ENCODE data around the gene RPIA. TPM values are rescaled to one million over a fixed set of nuclear protein-coding genes. Genes with fewer than 3 reads are reported as not detected.

Gene RPIA
- total RNA-seq, 2 donors from 2014 or later: 48.0 to 51.0 TPM

DNA sequence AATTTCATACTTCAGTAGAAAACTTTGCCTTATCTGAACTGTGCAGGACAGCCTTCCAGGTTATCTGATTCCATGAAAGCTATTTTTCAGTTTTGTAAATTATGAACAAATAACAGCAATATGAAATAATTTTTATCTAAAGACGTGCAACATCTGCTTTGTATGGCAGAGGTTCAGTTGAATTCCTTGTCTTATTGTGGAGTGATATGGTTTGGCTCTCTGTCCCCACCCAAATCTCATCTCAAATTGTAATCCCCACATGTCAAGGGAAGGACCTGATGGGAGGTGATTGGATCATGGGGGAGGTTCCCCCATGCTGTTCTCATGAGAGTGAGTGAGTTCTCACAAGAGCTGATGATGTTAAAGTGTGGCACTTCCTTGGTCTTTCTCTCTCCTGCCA, 18.1 kb upstream of the RPIA start:
- no peaks in the 10 kb centered on the region for H3K36me3 Mint-ChIP-seq
- no peaks in the 10 kb centered on the region for H3K9me3 Mint-ChIP-seq
- ATAC-seq (no peak), DNase-seq (ENCODE audit: low spot score in 2 of 2) (no peak)
- H3K27ac Mint-ChIP-seq: no peak overlapping the region

DNA sequence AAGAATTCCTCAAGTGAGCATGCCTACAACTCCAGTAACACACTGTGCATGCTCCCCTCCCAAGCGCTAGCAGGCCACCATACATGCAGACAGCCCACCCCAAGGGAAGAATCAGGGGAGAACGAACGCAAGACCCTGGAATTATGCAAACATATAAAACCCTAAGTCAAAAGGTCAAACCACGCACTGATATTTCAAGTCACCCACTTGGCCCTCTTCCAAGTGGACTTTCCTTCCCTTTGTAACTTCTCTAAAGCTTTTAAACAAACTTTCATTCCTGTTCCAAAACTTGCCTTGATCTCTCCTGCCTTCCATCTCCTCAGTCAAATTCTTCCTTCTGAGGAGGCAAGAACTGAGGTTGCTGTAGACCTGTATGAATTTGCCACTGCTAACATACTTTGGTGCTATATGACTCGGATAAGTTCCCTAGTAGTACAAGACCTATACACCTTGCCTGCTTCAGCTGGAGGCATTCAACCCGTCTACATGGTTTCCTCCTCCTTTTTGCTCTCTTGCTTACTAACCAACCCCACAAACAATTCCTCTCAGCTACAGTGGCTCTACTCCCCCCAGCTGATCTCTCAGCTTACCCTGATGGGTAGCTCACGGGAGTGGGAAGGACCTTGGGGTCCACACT, 11.1 kb upstream of the RPIA start:
- Mint-ChIP-seq H3K9me3 (peaks cover 11 to 19% of the 10 kb centered on the region in 2 donors), H3K27ac (no peak overlapping the region), H3K36me3 (peaks cover 21% of the 10 kb centered on the region in 2 donors)
- DNase-seq (ENCODE audit: low spot score in 2 of 2): no peak
- no peak for ATAC-seq

DNA sequence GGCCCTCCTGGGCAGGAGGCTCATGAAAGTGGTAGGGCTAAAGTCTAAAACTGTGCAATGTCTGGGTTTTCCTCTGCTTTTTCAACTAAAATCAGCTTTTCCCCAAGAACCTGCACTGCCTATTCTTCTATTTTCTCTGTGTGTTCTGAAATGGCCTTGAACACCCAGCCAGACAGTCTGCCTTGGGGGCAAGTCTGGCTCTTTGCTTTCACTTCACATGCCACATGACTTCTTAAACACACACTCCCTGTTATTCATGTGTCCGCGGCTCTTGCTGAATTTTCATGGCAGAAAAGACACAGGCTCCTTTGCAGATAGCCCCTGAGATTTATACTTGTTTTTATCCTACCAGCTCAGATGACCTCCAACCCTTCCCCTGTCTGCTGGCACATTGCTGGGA, 10.6 kb upstream of the RPIA start:
- Mint-ChIP-seq H3K27ac (no peak overlapping the region), H3K36me3 (peaks cover 21% of the 10 kb centered on the region in 2 donors), H3K9me3 (peaks cover 11 to 19% of the 10 kb centered on the region in 2 donors)
- DNase-seq (ENCODE audit: low spot score in 2 of 2) (no peak), ATAC-seq (no peak)

DNA sequence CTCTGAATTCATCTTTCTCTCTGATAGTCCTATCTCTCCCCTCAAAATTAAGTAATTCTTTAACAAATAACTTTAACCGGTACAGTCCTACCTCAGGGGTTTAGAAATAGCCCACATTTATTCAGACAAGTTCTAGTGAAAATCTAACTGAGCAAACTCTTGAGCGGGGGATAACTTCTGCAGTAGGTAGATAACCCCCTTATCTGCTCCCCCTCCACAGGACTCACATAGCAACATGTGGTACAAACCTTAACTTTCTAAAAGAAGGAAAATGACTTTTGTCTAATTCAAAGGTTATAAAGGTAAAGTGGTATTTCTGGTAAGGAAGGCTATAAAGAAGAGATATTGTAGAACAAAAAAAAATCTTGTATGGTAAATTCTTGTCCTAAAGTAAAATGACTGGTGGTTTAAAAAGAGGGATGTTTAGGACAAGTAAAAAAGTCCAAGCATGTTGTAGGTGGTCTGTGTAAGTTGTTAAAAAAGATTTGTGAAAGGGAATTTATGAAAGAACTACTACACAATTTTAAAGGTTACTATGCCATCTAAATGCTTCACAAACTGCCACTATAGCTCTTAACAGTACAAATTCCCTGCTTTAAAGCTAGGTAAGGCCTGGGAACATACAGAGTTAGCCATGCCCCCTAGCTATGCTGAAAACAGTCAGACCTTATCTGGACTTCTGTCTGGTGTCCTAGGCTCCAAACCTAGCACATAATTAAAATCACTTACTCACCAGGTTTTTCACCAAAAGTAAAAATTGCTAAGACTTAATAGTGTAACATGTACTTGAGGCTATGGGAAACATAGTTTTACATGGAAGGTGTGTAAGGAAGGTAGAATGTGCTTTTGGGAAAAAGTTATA, 8.1 kb upstream of the RPIA start:
- Mint-ChIP-seq H3K36me3 (peaks cover 32 to 35% of the 10 kb centered on the region in 2 donors), H3K27ac (no peak overlapping the region), H3K9me3 (peaks cover 11 to 24% of the 10 kb centered on the region in 2 donors)
- DNase-seq (ENCODE audit: low spot score in 2 of 2) (no peak), ATAC-seq (no peak)

DNA sequence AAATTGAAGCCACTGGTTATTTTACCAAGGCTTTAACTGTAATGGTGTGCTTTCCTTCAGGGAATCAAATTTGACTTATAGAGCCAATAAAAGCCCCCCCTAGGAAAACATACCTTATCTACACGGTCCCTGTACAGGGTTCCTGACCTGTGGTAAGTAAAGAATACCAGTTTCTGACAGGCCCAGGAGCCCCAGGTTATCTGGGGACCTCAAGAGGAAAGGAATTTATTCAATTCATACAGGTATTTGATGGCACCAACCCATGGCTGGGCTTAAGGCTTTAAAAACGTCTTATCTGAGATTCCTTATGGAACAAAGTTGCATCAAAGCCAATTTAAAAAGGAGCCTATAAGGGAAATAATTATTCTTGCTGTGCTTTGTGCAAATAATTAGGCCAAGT, 7.0 kb upstream of the RPIA start:
- H3K27ac Mint-ChIP-seq: no peak overlapping the region
- H3K36me3 Mint-ChIP-seq: peaks cover 36 to 39% of the 10 kb centered on the region in 2 donors
- peaks cover 11 to 27% of the 10 kb centered on the region in 2 donors for H3K9me3 Mint-ChIP-seq
- DNase-seq (ENCODE audit: low spot score in 2 of 2): no peak
- no peak for ATAC-seq

DNA sequence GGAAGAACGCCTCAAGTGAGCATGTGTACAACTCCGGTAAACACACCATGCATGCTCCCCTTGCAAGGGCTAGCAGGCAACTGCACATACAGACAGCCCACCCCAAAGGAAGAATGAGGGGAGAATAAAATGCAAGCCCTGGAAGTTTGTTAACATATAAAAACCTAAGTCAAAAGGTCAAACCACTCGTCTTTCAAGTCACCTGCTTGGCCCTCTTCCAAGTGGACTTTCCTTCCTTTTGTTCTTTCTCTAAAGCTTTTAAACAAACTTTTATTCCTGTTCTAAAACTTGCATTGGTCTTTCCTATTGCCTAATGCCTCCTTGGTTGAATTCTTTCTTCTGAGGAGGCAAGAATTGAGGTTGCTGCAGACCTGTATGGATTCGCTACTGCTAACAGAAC, 5.2 kb upstream of the RPIA start:
- Mint-ChIP-seq H3K36me3 (peaks cover 43 to 44% of the 10 kb centered on the region in 2 donors), H3K9me3 (peaks cover 11 to 32% of the 10 kb centered on the region in 2 donors), H3K27ac (no peak overlapping the region)
- no peak for DNase-seq (ENCODE audit: low spot score in 2 of 2)
- no peak for ATAC-seq

DNA sequence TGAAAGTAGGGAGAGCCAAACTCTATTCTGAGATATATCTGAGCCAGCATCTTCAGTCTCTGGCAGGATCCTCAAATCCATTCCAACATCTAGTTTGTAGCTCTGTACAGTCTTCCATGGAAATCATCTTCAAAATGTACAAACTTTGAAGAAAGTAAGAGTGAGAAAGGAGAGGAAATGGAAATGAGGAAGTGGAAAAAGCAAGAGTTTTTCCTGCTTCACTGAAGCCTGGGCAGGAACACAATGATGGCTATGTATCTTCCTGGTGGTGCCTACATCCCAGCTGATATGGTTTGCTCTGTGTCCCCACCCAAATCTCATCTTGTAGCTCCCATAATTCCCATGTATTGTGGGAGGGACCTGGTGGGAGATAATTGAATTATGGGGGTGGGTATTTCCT, 4.1 kb upstream of the RPIA start:
- no peak for ATAC-seq
- Mint-ChIP-seq H3K36me3 (peaks cover 49 to 52% of the 10 kb centered on the region in 2 donors), H3K9me3 (peaks cover 11 to 32% of the 10 kb centered on the region in 2 donors)

DNA sequence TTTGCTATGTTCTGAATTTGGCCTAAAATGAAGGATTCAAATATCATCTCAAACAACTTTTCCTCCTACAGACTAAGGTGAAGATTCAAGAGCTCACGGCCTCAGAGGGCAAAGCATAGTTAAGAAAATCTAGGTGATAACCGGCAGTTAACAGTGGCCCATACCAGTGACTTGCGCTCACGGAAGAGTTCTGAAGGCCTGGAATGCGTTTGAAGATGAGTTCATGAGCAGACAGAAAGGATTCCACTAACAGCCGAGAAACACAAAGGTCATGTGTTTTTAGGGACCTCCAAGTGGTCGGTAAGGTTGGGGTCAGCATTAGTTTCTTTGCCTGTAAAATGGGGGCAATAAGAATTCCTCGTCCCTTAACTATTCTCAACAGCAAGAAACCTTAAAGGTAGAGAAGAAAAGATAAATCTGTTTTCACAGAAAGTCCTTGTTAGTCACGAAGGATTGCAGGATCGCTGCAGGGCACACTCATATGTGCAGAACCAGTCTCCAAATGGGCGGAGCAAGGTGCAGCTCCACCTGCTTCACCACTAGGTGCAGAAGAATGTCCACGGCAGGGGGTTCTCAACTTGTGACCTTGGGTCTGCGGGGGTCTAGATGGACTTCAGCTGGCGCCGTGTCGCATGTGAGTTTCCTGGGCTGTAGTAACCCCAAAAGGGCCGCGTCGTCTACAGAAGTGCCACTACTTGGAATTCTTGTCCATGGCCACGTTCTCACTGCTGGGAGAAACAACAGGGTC, 708 bp upstream of the RPIA start:
- H3K36me3 Mint-ChIP-seq: peaks cover 32 to 33% of the 10 kb centered on the region in 2 donors
- DNase-seq (ENCODE audit: low spot score in 2 of 2) (peak in 1 of 2 donors; percentile 49), ATAC-seq (peak; percentile 32 to 33)
- peaks cover 0 to 13% of the 10 kb centered on the region in 2 donors for H3K9me3 Mint-ChIP-seq
- H3K27ac Mint-ChIP-seq: peak overlapping the region; percentile 85 to 87

More for the DNA sequence above, 4.1 kb upstream of the RPIA start:
- DNase-seq (ENCODE audit: low spot score in 2 of 2): no peak
- H3K27ac Mint-ChIP-seq: no peak overlapping the region

DNA sequence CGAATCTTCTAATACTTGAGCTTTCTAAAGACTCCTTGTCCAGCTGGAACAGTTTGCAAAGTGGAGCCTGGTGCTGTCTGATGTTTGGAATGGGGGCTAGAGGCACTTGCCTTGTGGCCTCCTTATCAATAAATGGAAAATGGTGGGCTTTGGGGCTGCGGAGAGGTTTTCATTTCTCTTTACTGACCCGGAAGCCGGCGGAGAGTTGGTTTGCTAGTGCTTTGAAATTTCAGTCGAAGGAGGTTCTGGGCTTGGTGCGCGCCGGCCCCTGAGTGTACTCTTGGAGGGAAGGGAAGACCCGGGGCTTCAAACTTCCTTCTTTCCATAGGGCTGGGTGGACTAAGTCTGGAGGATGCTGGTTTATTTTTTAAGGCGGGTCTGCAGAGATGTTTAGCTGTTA, 714 bp downstream of the RPIA start:
- Mint-ChIP-seq H3K9me3 (peaks cover 0 to 10% of the 10 kb centered on the region in 2 donors), H3K27ac (peak overlapping the region; percentile 85 to 96), H3K36me3 (peaks cover 25 to 29% of the 10 kb centered on the region in 2 donors)
- DNase-seq (ENCODE audit: low spot score in 2 of 2) (peak in 1 of 2 donors; percentile 46), ATAC-seq (no peak)

DNA sequence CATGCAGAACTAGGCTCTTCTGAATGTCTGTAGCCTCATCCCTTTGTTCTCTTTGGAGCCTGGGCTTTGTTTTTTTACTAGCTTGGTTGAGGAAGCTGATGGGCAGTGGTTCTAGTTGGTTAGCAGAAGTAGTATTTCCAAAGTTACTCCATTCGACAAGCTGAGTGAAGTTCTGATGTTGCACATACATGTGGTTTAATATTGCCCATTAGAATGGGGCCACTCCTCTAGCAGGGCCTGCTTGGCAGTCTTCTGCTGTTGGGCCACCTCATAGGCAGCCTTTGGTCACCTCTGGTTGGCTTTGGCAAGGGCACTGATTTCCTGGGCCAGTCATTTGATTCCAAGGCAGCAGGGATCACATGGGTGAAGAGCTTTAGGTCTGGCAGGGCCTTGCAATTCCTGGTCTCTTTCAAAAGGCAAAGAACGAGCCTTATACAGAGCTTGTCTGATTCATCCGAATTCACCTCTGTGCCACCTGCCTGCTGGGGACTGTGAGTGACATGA, 2.5 kb downstream of the RPIA start:
- no peak for ATAC-seq
- Mint-ChIP-seq H3K27ac (peak overlapping the region in 1 of 2 donors; percentile 7), H3K36me3 (peaks cover 28 to 31% of the 10 kb centered on the region in 2 donors), H3K9me3 (peaks cover 0 to 8% of the 10 kb centered on the region in 2 donors)
- no peak for DNase-seq (ENCODE audit: low spot score in 2 of 2)

DNA sequence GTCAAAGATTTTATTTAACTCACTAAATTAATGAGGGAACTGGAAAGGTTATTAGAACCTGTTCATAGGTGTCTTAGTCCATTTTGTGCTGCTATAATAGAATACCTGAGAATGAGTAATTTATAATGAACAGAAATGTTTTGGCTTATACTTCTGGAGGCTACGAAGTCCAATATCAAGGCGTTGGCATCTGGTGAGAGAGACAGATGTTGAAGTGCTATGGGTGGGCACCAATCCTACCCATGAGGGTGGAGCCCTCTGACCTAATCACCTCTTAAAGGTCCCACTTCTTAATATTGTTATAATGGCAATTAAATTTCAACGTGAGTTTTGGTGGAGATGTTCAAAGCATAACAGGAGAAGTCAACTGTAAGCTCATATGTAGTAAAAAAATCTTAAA, 5.1 kb downstream of the RPIA start:
- Mint-ChIP-seq H3K9me3 (no peaks in the 10 kb centered on the region), H3K36me3 (peaks cover 19 to 36% of the 10 kb centered on the region in 2 donors), H3K27ac (no peak overlapping the region)
- no peak for ATAC-seq
- no peak for DNase-seq (ENCODE audit: low spot score in 2 of 2)

DNA sequence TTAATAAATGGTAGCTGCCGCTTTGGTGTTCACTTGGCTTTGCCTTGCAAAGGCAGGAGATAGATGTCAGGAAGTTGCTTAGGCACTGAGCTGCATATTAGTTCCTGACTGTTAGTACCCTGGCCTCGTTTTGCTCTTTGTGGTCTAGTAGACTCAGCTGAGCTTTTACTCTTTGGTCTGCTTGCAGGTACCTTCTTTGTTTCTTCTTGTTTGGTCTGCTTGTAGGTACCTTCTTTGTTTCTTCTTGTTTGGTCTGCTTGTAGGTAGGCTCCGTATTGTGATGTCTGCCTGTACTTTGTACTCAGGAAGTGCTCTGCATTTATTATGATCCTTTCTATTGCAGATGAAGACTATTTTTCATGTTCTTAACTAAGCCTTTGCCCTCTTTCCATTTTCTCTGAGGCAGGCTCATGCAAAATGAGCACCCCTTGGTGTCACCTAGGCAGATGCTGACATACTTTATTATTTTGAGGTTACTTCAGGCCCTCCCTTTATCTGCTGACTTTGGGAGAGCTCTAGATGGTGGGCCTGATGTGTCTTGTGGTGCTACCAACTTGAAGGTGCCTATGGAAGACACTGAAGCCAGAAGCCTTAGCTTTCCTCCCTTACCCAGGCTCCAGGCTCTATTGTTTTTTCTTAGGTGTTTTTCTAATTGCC, 6.0 kb downstream of the RPIA start:
- no peak for ATAC-seq
- DNase-seq (ENCODE audit: low spot score in 2 of 2): no peak
- H3K9me3 Mint-ChIP-seq: no peaks in the 10 kb centered on the region
- peaks cover 16 to 35% of the 10 kb centered on the region in 2 donors for H3K36me3 Mint-ChIP-seq
- H3K27ac Mint-ChIP-seq: peak overlapping the region in 1 of 2 donors; percentile 4

DNA sequence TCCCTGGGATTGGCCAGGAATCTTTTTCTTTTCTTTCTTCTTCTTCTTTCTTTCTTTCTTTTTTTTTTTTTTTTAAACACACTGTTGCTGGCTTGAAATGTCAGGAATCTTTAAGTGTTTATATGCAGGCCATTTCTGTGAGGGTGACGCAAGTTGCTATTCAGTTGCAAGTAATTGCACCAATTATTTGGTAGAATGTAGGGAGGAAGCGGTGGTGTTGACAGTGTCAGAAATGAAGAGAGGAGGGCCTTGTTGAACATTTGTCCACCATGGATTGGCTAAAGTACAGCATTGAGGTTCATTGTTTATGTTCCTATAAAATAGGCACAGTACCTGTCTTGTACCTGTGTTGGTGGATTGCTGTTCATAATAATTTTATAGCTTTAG, 6.5 kb downstream of the RPIA start:
- DNase-seq (ENCODE audit: low spot score in 2 of 2) (no peak), ATAC-seq (no peak)
- Mint-ChIP-seq H3K9me3 (no peaks in the 10 kb centered on the region), H3K27ac (peak overlapping the region in 1 of 2 donors; percentile 4), H3K36me3 (peaks cover 22 to 36% of the 10 kb centered on the region in 2 donors)

DNA sequence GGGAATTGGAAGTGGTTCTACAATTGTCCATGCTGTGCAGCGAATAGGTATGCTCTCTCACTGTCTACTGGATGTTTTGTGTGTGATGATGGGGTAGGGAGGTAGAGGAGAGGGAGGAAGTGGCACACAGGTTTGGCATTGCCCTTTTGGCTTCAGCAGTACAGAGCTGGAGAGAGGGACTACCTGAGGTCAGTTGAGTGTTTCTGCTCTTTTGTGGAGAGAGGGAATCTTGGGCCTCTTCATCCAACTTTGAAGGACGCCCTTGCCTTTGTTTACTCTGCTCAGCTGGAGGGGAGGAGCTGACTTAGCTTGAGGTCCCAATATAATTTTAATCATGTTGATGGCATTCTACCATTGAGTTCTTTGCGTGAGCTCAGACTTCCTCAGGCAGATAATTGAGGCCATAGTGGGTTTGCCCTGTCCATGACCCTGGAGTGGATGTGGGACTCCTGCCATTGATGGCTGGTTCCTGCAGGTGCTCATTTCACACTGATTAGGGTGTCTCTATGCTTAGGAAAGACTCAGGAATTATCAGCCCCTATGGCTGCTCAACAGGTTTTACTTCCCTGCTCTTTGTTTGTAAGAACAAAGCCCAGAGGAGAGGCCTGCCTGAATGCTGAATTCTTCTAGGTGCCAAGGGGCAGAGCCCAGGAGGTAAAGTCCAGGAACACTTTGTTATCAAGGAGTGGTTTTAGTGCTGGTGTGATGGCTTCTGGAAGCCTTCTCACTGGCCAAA, 7.2 kb downstream of the RPIA start:
- Mint-ChIP-seq H3K9me3 (peaks cover 0 to under 1% of the 10 kb centered on the region in 2 donors), H3K36me3 (peaks cover 28 to 42% of the 10 kb centered on the region in 2 donors), H3K27ac (no peak overlapping the region)
- no peak for DNase-seq (ENCODE audit: low spot score in 2 of 2)
- no peak for ATAC-seq

DNA sequence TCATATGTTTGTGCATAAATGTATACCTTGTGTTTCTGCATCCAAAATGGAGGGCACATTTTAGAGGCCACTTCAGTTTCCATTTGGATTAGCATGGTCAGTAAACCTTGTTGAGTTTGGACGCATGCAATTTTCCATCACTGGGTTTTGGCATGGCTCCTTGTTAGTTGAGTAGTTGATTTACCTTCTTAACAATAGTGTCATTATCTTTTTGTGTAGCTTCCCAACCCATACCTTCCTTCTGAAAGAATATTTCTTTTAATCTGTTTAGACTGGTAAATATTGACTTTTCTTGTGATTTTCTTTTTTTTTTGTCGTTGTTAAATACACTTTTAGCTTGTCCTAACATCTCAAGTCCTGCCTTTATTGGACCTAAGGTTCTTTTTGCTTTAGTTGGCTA, 15.5 kb downstream of the RPIA start:
- Mint-ChIP-seq H3K27ac (no peak overlapping the region), H3K36me3 (peaks cover 40 to 42% of the 10 kb centered on the region in 2 donors), H3K9me3 (peaks cover 0 to 7% of the 10 kb centered on the region in 2 donors)
- DNase-seq (ENCODE audit: low spot score in 2 of 2): no peak
- no peak for ATAC-seq

All from activated naive CD4-positive, alpha-beta T cell treated with anti-CD3 and anti-CD28 coated beads, Interleukin-2, amount 50 U/mL, for 72 hours (primary cell).